HUES6 (cell line): ENCODE data around the gene CFP.

Source experiments
- H3K27ac ChIP-seq: 2 replicates; pipeline ENCODE4 v1.7.0; 2013; ENCODE audit warnings: low read depth, mild to moderate bottlenecking, low read length, inconsistent platforms
- H3K27me3 ChIP-seq: 2 replicates; pipeline ENCODE4 v1.6.1; 2013; ENCODE audit warnings: low read length; ENCODE audit not compliant: control insufficient read depth, insufficient read depth
- H3K36me3 ChIP-seq: 2 replicates; pipeline ENCODE4 v1.6.1; 2013; ENCODE audit warnings: low read length; ENCODE audit not compliant: control insufficient read depth, insufficient read depth
- H3K4me1 ChIP-seq: 2 replicates; pipeline ENCODE4 v1.6.1; 2013; ENCODE audit warnings: low read length; ENCODE audit not compliant: control insufficient read depth, insufficient read depth
- H3K4me3 ChIP-seq: 2 replicates; pipeline ENCODE4 v1.5.1; 2013; ENCODE audit warnings: low read depth, low read length
- H3K9ac ChIP-seq: one replicate; pipeline ENCODE4 v1.6.1; 2013; ENCODE audit warnings: mild to moderate bottlenecking, low read length
- H3K9me3 ChIP-seq: 2 replicates; pipeline ENCODE4 v1.6.1; 2013; ENCODE audit warnings: low read depth, low read length; ENCODE audit not compliant: control insufficient read depth, insufficient read depth

Gene CFP

DNA sequence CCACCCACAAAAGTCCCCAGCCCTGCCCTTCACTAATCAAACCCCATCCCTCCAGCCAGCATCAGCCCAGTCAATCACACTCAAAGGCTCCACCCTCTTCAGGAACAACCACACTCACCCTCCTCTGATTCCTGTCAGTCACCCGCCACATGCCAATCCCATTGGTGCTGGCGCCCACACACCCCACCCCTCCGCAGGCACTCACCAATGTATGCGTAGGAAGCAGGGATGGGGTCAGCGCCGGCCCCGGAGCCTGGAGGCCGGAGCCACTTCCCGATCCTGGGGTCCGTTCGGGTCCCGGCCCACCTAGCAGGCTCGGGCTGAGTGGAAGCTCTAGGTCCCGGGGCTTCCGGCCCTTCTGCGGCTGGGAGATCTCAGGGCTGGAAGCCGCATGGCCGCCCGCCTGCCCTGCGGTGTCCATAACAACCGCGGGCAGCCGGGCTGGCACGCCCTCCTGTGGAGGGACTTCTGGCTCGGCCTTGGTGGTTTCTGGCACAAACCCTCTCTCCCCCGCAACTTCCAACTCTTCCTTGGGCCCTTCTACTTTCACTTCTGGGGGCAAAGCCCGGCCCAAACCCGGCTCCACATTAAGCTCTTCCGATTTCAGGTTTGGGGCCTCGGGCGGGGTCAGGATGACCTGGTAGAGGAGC, 7.9 kb upstream of the CFP start:
- H3K27ac ChIP-seq: peak overlapping the region; percentile 23; the same call in 1 of the 2 replicates
- peaks cover 62% of the 10 kb centered on the region for H3K36me3 ChIP-seq
- no peak overlapping the region for H3K9ac ChIP-seq
- H3K4me1 ChIP-seq: no peaks in the 10 kb centered on the region
- peaks cover 24% of the 10 kb centered on the region for H3K9me3 ChIP-seq
- no peaks in the 10 kb centered on the region for H3K27me3 ChIP-seq
- H3K4me3 ChIP-seq: peak overlapping the region; percentile 42

GRCh38 chrX:47634871-47635575, 5.3 kb upstream of the CFP start:
- Histone ChIP-seq H3K4me3 (no peak overlapping the region), H3K9me3 (peaks cover 12% of the 10 kb centered on the region; the same call in 1 of the 2 replicates), H3K4me1 (peaks cover 3% of the 10 kb centered on the region; the same call in 1 of the 2 replicates), H3K27ac (no peak overlapping the region), H3K9ac (no peak overlapping the region), H3K27me3 (no peaks in the 10 kb centered on the region), H3K36me3 (peaks cover 43% of the 10 kb centered on the region)

DNA sequence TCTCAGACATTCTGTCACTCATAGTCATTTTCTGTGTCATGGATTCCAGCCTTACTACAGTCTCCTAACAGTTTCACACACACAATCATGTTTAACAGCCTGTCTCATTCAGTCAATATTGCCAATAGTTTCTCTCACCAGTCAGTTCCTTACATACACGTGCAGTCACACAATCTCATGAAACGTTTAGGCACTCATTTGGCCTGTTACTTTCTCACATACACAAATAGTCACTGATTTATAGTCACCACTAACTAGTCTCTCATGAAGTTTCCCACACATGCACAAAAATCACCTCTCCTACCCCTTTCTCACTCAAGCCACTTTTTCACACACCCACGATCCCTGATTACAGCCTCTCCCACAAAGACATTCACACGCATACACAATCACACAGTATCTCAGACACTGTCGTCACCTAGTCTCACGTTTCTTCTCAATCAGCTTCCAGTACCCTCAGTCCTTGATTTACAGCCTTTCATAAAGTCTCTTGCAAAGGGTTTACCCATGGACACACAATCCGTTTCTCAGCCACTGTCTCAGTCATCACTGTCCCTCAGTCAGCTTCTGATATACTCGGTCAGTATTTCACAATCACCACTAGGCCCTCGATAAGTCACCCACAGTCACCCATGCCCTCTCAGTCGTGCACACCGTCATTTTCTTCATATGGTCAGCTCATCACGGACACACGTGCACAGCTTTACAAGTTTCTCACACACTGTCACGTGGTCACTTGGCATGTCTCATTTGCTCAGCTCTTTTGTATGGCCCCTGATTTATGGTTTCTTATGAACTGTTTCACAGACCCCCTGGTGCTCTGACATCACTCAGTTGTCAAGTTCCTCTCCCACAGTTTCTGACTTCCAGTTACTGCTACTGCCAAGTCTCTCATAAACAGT, 4.2 kb upstream of the CFP start:
- H3K4me3 ChIP-seq: no peak overlapping the region
- peaks cover 9% of the 10 kb centered on the region; the same call in 1 of the 2 replicates for H3K4me1 ChIP-seq
- H3K9ac ChIP-seq: no peak overlapping the region
- peaks cover 6% of the 10 kb centered on the region; the same call in 1 of the 2 replicates for H3K9me3 ChIP-seq
- peaks cover 33% of the 10 kb centered on the region for H3K36me3 ChIP-seq
- no peak overlapping the region for H3K27ac ChIP-seq
- H3K27me3 ChIP-seq: no peaks in the 10 kb centered on the region

DNA sequence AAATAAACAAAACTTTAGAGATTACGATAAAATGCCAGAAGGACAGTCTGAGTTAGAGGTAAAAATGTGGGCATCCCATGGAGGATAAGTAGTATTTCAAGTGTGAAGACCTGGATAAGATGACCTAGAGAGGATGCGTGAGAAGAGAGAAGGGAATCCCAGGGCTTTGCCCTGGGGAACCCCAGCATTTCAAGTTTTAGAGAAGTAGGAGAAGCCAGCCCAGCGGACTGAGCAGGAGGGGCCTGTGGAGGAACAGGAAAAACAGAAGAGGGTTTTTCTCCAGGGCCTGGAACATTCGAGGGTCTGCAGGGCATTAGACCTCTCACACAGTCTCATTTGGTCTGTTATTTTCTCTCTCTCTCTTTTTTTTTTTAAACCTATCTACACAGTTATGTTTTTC, 2.9 kb upstream of the CFP start:
- H3K27me3 ChIP-seq: no peaks in the 10 kb centered on the region
- H3K4me1 ChIP-seq: peaks cover 12% of the 10 kb centered on the region; the same call in 1 of the 2 replicates
- H3K4me3 ChIP-seq: no peak overlapping the region
- no peak overlapping the region for H3K9ac ChIP-seq
- no peak overlapping the region for H3K27ac ChIP-seq
- peaks cover 7% of the 10 kb centered on the region; the same call in 1 of the 2 replicates for H3K9me3 ChIP-seq
- peaks cover 24% of the 10 kb centered on the region for H3K36me3 ChIP-seq

DNA sequence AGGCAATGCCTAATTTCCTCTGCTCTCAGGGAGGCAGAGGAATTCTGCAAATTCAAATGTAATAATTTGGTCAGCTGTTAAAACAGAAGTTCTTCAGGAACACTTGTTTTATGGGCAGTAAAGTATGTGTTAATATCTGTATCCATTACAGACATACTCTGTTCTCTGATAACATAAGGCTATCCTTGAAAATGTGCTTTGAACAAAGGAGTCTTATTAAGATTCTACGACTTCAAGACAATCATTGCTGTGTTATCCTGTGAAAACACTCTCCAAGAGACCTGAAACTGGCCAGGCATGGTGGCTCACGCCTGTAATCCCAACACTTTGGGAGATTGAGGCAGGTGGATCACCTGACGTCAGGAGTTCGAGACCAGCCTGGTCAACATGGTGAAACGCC, 1.9 kb upstream of the CFP start:
- H3K4me1 ChIP-seq: peaks cover 12% of the 10 kb centered on the region; the same call in 1 of the 2 replicates
- H3K9me3 ChIP-seq: peaks cover 11% of the 10 kb centered on the region; the same call in 1 of the 2 replicates

GRCh38 chrX:47628982-47629381, 748 bp downstream of the CFP start:
- Histone ChIP-seq H3K4me1 (peaks cover 15% of the 10 kb centered on the region; the same call in 1 of the 2 replicates), H3K9ac (no peak overlapping the region), H3K36me3 (no peaks in the 10 kb centered on the region), H3K9me3 (peaks cover 14% of the 10 kb centered on the region; the same call in 1 of the 2 replicates), H3K27ac (no peak overlapping the region), H3K27me3 (peaks cover 3% of the 10 kb centered on the region; the same call in 1 of the 2 replicates), H3K4me3 (no peak overlapping the region)

More for the DNA sequence above, 1.9 kb upstream of the CFP start:
- Histone ChIP-seq H3K27me3 (no peaks in the 10 kb centered on the region), H3K27ac (no peak overlapping the region), H3K9ac (no peak overlapping the region), H3K36me3 (peaks cover 17% of the 10 kb centered on the region), H3K4me3 (no peak overlapping the region)

GRCh38 chrX:47625365-47625764, 4.4 kb downstream of the CFP start:
- H3K27me3 ChIP-seq: peaks cover 31% of the 10 kb centered on the region; the same call in 1 of the 2 replicates
- H3K36me3 ChIP-seq: no peaks in the 10 kb centered on the region
- H3K4me1 ChIP-seq: peaks cover 17% of the 10 kb centered on the region; the same call in 1 of the 2 replicates
- H3K4me3 ChIP-seq: no peak overlapping the region
- H3K27ac ChIP-seq: no peak overlapping the region
- H3K9me3 ChIP-seq: peaks cover 12% of the 10 kb centered on the region; the same call in 1 of the 2 replicates
- H3K9ac ChIP-seq: no peak overlapping the region

GRCh38 chrX:47623540-47624027, 6.1 kb downstream of the CFP start:
- Histone ChIP-seq H3K4me1 (peaks cover 5% of the 10 kb centered on the region; the same call in 1 of the 2 replicates), H3K27me3 (peaks cover 38% of the 10 kb centered on the region), H3K9me3 (peaks cover 12% of the 10 kb centered on the region; the same call in 1 of the 2 replicates), H3K9ac (no peak overlapping the region), H3K27ac (no peak overlapping the region), H3K4me3 (peak overlapping the region; percentile 53), H3K36me3 (no peaks in the 10 kb centered on the region)

- no peak overlapping the region for H3K4me3 ChIP-seq
- peaks cover 48% of the 10 kb centered on the region for H3K27me3 ChIP-seq
Observed at GRCh38 chrX:47621851-47622250, 7.9 kb downstream of the CFP start.

GRCh38 chrX:47620303-47620685, 9.4 kb downstream of the CFP start:
- H3K4me3 ChIP-seq: peak overlapping the region; percentile 50

More at GRCh38 chrX:47621851-47622250, 7.9 kb downstream of the CFP start:
- H3K9ac ChIP-seq: no peak overlapping the region
- peaks cover 5% of the 10 kb centered on the region; the same call in 1 of the 2 replicates for H3K4me1 ChIP-seq
- H3K36me3 ChIP-seq: no peaks in the 10 kb centered on the region
- H3K9me3 ChIP-seq: peaks cover 4% of the 10 kb centered on the region; the same call in 1 of the 2 replicates
- H3K27ac ChIP-seq: no peak overlapping the region

More at GRCh38 chrX:47620303-47620685, 9.4 kb downstream of the CFP start:
- Histone ChIP-seq H3K27ac (no peak overlapping the region), H3K27me3 (peaks cover 48% of the 10 kb centered on the region), H3K9ac (no peak overlapping the region), H3K9me3 (no peaks in the 10 kb centered on the region; the same call in 1 of the 2 replicates), H3K36me3 (no peaks in the 10 kb centered on the region), H3K4me1 (peaks cover 5% of the 10 kb centered on the region; the same call in 1 of the 2 replicates)
